GM12874 (cell line): ENCODE measurements around the gene MYBL2.

Source experiments
- TF ChIP-seq, protein P1 (sequence below): IDR thresholded peaks from 2 replicates; pipeline ENCODE4 v1.5.1; 2011; ENCODE audit warnings: low read depth, mild to moderate bottlenecking, control low read depth, low read length, moderate library complexity; ENCODE audit not compliant: insufficient read depth

The MYBL2 gene

DNA sequence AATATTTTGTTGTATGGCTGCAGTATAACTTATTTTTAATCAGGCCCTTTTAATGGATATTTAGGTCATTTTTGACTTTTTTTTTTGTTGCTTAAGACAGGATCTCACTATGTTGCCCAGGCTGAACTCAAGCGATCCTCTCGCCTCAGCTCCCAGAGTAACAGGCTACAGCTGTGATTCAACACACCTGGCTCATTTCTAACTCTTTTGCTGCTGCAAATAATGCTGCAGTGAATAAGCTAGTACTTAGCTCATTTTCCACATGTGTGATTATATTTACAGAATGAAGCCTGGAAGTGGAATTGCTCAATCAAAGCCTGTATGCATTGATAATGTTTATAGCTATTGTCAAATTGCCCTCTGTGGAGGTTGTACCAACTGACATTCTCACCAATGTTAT is 58.8 kb downstream of the MYBL2 start:
- TF ChIP-seq, protein P1, sequence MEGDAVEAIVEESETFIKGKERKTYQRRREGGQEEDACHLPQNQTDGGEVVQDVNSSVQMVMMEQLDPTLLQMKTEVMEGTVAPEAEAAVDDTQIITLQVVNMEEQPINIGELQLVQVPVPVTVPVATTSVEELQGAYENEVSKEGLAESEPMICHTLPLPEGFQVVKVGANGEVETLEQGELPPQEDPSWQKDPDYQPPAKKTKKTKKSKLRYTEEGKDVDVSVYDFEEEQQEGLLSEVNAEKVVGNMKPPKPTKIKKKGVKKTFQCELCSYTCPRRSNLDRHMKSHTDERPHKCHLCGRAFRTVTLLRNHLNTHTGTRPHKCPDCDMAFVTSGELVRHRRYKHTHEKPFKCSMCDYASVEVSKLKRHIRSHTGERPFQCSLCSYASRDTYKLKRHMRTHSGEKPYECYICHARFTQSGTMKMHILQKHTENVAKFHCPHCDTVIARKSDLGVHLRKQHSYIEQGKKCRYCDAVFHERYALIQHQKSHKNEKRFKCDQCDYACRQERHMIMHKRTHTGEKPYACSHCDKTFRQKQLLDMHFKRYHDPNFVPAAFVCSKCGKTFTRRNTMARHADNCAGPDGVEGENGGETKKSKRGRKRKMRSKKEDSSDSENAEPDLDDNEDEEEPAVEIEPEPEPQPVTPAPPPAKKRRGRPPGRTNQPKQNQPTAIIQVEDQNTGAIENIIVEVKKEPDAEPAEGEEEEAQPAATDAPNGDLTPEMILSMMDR: no peak

DNA sequence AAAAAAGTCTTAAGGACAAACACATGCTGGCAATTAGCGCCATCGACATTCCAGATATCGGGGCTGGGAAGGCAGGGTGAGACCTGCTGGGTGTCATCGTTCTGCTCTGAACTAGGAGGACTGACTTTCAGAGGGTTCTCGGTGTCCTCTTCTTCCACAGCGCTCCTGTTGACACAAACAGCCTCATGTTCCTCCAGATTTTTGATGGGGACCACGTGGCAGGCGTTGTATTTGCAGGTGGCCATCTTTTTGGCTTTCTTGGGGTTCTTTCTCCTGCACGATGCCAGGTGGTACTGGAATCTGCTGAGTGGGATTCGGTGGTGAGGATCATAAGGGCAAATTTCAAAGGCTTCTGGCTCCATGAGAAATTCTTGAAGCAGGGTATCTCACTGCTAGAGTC is 59.4 kb downstream of the MYBL2 start:
- TF ChIP-seq, protein P1: no peak

DNA sequence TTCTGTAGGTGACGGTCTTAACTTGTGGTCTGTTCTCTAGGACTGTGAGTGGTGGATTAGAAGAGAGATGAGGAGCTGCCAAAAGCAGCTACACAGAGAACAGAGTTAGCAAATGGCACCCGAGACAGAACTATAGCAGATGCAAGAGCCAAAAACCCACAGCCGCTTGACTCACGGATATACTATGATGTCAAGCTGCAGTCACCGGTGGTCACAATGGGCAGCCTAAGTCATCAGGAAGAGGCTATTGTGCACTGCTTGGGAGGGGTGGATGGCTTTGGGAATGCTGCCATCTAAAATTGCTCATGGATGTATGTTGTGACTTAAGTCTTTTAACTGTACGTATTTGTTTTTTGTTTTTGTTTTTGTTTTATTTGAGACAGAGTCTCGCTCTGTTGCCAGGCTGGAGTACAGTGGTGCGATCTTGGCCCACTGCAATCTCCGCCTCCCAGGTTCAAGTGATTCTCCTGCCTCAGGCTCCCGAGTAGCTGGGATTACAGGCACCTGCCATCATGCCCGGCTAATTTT is 60.0 kb downstream of the MYBL2 start, which contains the start of gene GTSF1L:
Gene GTSF1L (minus strand): TSS at position 192 of the 528 bp plus-strand sequence. CDS start 308 bp downstream, outside the sequence.
- TF ChIP-seq, protein P1: no peak

DNA sequence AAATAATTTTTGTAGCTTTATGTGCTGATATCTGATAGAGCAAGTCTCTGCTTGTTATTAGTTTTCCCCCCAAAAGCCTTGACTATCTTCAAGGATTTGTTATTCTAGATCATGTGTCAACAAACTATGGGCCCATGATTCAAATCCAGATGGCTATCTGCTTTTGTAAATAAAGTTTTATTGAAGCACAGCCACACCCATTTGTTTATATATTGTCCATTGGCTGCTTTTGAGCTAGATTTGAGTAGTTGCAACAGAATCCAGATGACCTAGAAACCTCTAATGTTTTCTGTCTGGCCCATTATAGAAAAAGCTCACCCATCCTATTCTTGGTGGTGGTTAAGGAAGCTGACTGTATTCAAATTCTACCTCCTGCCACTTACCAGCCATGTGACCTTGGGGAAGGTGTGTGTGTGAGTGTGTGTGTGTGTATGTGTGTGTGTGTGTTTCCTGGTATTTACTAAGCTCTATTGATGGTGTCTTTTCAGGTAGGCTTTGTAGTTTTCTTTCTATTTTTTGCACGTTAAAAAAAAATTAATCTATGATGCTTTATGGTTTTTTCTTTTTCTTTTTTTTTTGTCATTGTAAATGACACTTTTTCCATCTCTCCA is 61.2 kb downstream of the MYBL2 start:
- TF ChIP-seq, protein P1: no peak

DNA sequence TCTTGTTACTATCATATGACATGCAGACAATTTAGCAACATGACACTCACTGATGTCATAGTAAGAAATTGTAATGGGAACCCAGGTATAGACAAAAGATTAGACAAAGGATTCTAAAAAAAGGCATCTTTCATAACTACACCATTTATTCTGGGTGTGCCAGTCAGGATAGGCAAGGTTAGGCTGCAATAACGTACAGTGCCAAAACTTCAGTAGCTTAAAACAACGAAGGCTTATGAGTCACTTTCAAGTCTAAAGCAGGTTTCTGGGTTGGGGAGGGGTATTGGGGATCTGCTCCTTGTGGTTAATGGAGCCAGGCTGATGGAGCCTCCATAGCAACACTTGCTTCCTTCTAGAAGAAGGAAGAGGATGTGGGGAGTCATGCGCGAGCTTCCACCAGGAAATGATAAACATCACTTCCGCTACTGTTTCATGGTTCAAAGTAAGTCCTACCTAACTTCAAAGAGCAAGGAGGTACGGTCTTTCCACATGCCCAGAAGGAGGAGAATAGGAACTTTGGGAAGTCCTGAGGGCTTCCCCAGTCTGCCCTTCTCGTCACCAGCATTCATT is 61.9 kb downstream of the MYBL2 start:
- TF ChIP-seq, protein P1: no peak

DNA sequence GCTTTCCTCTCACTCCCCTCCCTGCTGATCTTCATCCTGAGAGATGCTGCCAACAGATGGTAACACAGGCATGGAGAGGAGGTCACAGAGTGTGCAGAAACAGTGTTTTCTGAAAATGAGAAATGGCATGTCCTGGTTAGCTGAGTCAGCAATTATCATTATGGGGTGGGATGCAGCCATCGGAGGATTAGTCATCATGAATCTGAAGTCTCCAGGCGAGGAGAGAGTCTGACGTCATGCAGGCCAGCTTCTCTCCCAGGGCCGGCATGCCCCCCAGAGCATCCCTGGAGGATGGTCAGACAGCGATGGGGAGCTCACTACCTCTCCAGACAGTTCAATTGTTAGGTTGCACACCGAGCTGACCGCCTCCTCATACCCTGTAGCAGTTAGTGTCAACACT is 64.6 kb downstream of the MYBL2 start:
- TF ChIP-seq, protein P1: no peak

DNA sequence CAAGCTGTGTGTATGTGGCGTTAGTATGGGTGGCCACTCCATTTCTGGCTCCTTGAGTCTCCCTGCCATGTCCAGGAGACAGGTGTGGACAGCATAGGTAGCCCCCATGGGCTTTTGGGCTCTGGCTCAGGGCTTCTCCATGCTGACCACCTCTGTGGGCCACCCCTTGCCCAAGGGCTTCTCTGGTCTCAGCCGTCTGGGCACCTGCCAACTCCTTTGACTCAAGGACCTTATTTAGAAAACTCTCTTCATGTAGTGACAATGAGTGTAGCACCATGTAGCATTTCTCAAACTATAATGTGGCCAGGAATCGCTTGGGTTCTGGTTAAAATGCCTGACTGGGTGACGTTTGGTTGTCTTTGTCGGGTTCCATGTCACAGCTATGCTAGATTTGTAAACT is 65.0 kb downstream of the MYBL2 start:
- TF ChIP-seq, protein P1: no peak
